Measurements from ENCODE around the gene BCAS4. TPM values are rescaled to one million over a fixed set of nuclear protein-coding genes. Genes with fewer than 3 reads are reported as not detected.
"Not testable (repeated sequence)": the region's sequence is repeated elsewhere in the genome, so short reads cannot be mapped to it uniquely, and the experiment has no call there.

Gene BCAS4
- total RNA-seq, 1 experiment from 2014 or later, result 17.6 TPM

DNA sequence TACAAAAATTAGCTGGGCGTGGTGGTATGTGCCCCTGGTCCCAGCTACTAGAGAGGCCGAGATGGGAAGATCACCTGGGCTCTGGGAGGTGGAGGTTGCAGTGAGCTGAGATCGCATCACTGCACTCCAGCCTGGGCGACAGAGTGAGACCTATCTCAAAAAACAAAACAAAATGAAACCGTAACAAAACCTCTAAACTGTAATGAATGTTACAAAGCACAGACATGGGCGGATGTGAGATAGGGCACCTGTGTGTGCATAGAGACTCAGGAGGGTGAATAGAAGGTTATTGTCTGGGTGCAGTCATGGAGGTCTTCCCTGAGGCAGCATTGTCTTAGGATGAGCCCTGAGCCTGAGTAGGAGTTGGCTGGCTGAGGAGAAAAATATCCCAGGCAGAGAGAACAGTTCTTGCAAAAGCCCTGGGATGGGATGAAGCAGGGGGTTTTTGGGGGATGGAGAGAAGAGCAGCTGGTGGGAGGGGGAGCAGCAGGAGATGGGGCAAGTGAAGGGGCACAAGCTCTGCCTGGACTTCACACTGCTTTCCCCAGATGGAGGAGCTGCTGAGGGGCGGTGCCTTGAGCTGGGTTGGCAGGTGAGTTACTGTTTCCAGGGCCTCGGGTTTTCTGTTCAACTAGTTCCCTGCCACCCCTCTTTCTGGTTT lies 5.2 kb downstream of the BCAS4 start:
- H3K4me3 ChIP-seq (ENCODE audit: insufficient read depth, low read depth, low read length), result no peak overlapping the region
- H3K36me3 ChIP-seq (replicated peaks; ENCODE audit: control insufficient read depth, insufficient read depth, low read length), result no peaks in the 10 kb centered on the region
- peak; percentile 58 for DNase-seq
- no peaks in the 10 kb centered on the region for H3K27me3 ChIP-seq (ENCODE audit: control insufficient read depth, insufficient read depth, low read length)

DNA sequence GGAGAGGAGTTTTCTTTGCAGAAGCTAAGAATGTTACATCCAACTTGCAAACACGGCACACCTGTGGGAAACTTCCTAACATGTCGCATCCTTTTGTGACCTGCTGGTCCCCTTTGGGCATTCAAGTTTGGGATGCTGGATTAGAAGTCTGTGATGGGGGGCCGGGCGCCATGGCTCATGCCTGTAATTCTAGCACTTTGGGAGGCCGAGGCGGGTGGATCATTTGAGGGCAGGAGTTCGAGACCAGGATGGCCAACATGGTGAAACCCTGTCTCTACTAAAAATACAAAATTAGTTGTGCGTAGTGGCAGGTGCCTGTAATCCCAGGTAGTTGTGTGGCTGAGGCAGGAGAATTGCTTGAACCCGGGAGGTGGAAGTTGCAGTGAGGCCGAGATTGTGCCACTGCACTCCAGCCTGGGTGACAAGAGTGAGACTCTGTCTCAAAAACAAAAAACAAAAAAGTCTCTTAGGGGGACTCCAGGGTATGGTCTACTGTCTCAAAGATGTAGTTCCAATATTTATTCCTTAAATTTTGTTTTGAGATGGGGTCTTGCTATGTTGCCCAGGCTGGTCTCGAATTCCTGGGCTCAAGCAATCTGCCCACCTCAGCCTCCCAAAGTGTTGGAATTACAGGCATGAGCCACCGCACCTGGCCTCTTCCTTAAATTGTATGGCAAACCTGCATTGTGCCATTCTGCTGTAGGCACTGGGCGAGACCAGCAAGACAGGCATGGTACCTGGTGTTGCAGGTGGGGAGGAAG lies 6.3 kb downstream of the BCAS4 start:
- not testable (repeated sequence) for DNase-seq; H3K36me3 ChIP-seq (replicated peaks; ENCODE audit: control insufficient read depth, insufficient read depth, low read length); H3K4me3 ChIP-seq (ENCODE audit: insufficient read depth, low read depth, low read length); H3K27me3 ChIP-seq (ENCODE audit: control insufficient read depth, insufficient read depth, low read length)

DNA sequence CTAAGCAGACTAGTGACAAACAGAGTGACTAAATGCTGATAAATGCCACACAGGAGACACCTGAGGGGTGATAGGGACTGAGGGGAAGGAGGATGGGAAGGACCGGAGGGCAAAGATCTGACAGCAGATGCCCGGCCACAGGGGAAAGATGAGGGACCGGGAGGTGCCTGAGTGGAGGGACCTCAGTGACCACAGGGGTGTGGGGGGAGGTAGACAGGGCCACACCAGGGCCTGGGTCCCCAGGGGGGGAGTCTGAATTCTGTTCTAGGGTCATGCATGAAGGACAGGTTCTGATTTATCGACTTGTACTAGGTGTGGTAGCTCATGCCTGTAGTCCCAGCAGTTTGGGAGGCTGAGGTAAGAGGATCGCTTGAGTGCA lies 6.9 kb downstream of the BCAS4 start:
- no peaks in the 10 kb centered on the region for H3K27me3 ChIP-seq (ENCODE audit: control insufficient read depth, insufficient read depth, low read length)

DNA sequence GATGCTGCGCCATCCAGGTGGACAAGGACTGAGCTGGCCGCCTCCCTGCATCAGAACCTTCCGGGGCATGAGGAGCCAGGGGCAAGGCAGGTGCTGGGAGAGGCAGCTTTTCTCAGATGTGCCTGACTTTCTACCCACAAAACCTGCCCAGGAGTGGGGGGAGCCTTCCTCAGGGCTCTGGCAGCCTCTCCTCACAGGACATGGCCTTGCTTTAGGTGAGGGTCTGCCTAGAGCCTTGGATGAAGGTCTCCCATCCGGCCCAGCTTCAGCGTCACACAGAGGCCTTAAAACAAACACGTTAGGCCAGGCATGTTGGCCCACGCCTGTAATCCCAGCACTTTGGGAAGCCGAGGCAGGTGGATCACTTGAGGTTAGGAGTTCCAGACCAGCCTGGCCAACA lies 7.4 kb downstream of the BCAS4 start:
- H3K4me3 ChIP-seq (ENCODE audit: insufficient read depth, low read depth, low read length), result no peak overlapping the region
- no peaks in the 10 kb centered on the region for H3K27me3 ChIP-seq (ENCODE audit: control insufficient read depth, insufficient read depth, low read length)
- peak; percentile 27 for DNase-seq
- no peaks in the 10 kb centered on the region for H3K36me3 ChIP-seq (replicated peaks; ENCODE audit: control insufficient read depth, insufficient read depth, low read length)

More for the DNA sequence above, 6.9 kb downstream of the BCAS4 start:
- DNase-seq, result peak; percentile 21
- H3K4me3 ChIP-seq (ENCODE audit: insufficient read depth, low read depth, low read length), result no peak overlapping the region
- H3K36me3 ChIP-seq (replicated peaks; ENCODE audit: control insufficient read depth, insufficient read depth, low read length), result no peaks in the 10 kb centered on the region

DNA sequence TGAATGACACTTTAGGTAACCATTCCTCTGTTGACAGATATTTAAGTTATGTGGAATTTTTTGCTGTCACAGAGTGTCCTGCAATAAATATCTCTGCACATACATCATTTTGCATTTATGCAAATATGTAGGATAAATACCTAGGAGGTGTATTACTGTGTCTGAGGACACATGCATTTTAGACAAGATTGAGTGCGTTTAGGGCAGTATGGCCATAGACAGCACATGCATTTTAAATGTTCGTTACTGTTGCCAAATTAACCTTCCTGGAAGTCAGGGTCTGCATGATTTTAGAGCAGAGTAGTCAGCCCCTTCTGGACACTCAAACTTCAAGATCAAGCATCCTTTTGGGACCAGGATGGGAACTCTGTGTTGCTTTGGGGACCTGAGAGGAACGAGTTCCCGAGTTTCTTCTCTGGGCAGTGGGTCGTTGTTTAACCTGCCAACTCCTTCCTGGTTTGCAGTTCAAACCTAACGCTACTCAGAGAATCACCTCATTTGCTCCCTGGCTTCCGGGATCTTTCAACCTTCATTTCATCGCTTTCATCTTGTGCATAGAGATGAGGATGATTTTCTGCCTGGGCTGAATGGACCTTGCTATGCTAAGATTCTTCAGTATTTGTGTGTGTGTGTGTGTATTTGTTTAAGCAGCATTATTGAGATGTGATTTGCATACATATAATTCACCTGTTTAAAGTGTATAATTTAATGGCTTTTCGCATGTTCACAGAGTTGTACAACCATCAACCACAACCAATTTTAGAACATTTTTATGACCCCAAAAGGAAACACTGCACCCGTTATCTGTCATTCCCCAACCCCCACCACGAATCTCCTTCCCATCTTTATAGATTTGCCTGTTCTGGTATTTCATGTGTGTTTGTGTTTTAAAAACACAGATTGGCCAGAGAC lies 9.8 kb downstream of the BCAS4 start:
- Histone ChIP-seq H3K36me3 (replicated peaks; ENCODE audit: control insufficient read depth, insufficient read depth, low read length) (no peaks in the 10 kb centered on the region), H3K4me3 (ENCODE audit: insufficient read depth, low read depth, low read length) (no peak overlapping the region), H3K27me3 (ENCODE audit: control insufficient read depth, insufficient read depth, low read length) (no peaks in the 10 kb centered on the region)
- peak; percentile 30 for DNase-seq

DNA sequence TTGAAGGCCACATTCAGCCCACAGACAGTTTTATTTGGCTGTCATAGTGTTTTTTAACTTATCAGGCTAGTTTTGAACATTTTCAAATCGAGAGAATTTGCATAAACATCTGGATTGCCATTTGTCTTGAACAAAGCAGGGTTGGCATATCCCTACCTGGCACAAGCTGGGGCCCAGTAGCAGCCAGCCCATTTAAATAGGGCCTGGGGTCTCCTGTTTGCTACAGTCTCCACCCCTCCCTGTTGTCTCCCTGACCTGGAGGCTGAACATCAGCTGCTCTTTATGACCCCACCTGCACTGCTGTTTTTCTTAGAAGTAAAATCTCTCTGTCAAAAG lies 10.5 kb downstream of the BCAS4 start:
- H3K4me3 ChIP-seq (ENCODE audit: insufficient read depth, low read depth, low read length), result no peak overlapping the region
- H3K27me3 ChIP-seq (ENCODE audit: control insufficient read depth, insufficient read depth, low read length), result no peaks in the 10 kb centered on the region
- no peaks in the 10 kb centered on the region for H3K36me3 ChIP-seq (replicated peaks; ENCODE audit: control insufficient read depth, insufficient read depth, low read length)
- peak; percentile 5 for DNase-seq

DNA sequence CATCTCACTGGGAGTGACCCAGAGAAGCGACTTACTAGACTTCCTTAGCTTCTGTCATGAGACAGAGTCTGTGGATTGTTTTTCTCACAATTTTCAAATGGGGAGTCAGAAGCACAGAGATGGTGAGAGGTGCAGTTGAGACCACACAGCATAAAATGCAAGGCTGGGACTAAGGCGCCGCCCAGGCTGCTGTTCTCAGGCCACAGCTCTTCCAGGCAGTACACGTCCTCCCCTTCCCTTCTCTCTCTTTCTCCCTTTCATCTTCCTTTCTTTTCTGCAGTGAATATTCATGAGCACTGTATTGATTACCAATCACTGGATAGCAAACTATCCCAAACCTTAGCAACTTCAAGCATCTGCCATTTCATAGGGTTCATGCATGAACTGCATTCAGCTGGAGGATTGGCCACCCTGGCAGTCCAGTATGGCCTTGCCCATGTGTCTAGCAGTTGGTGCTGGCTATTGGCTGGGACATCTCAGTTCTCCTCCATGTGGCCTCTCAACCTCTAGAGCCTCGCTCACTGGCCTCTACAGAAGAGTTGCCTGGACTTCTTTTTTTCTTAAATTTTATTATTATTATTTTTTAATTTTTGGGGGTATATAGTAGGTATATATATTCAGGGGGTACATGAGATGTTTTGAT lies 11.4 kb downstream of the BCAS4 start:
- Histone ChIP-seq H3K4me3 (ENCODE audit: insufficient read depth, low read depth, low read length) (no peak overlapping the region), H3K36me3 (replicated peaks; ENCODE audit: control insufficient read depth, insufficient read depth, low read length) (no peaks in the 10 kb centered on the region), H3K27me3 (ENCODE audit: control insufficient read depth, insufficient read depth, low read length) (no peaks in the 10 kb centered on the region)
- peak; percentile 4 for DNase-seq

DNA sequence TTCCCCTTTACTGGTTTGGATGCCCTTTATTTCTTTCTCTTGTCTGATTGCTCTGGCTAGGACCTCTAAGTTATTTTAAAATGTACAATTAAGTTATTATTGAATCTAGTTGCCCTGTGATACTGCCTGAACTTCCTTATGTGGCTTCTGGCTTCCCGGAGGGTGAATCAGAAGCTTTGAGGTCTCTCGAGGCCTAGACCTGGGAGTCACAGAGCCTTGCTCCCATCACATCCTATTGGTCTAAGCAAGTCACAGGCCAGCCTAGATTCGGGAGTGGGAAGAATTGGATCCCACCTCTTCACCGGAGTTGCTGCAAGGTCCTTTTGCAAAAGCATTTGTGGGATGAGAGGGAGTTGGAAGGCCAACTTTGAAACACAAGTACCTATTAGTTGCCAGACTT lies 15.2 kb downstream of the BCAS4 start:
- H3K4me3 ChIP-seq (ENCODE audit: insufficient read depth, low read depth, low read length), result no peak overlapping the region
- no peaks in the 10 kb centered on the region for H3K27me3 ChIP-seq (ENCODE audit: control insufficient read depth, insufficient read depth, low read length)
- H3K36me3 ChIP-seq (replicated peaks; ENCODE audit: control insufficient read depth, insufficient read depth, low read length), result no peaks in the 10 kb centered on the region
- no peak for DNase-seq

DNA sequence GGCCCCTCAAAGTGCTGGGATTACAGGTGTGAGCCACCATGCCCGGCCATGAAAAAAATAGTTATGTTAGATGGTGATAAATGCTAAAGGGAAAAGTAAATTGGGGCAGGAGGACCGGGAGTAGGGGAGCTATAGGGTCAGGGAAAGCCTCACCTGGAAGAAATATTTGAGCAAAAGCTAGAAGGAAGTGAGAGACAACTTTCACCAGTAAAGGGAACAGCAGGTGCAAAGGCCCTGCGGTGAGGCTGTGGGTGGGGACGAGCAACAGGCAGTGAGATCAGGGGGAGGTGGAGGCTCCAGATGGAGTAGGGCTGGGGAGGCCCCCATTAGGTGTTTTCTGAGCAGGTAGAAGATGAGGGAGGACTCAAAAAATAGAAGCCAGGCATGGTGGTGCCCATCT lies 16.0 kb downstream of the BCAS4 start:
- DNase-seq, result no peak
- Histone ChIP-seq H3K36me3 (replicated peaks; ENCODE audit: control insufficient read depth, insufficient read depth, low read length) (no peaks in the 10 kb centered on the region), H3K4me3 (ENCODE audit: insufficient read depth, low read depth, low read length) (no peak overlapping the region), H3K27me3 (ENCODE audit: control insufficient read depth, insufficient read depth, low read length) (no peaks in the 10 kb centered on the region)

DNA sequence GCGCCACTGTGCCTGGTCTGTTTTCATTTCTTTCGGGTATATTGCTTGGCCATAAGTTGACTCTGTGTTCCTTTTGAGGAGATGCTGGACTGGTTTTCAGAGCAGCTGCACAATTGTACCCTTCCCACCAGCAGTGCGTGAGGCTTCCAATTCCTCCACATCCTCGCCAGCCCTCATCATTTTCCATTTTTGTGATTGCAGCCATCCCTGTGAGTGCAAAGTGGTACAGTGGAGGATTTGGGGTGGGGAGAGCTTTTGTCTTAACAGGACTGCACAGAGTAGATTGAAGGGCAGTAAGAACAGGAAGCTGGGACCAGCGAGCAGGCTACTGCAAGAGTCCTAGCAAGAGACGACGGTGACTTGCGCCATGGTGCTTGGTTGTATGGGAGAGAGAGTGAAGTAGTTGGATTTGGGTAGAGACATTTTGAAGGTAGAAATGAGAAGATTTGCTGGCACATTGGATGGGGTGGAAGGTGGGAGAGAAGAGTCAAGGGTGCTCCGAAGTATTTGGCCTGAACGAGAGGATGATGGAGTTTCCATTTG lies 18.3 kb downstream of the BCAS4 start:
- no peak overlapping the region for H3K4me3 ChIP-seq (ENCODE audit: insufficient read depth, low read depth, low read length)
- no peaks in the 10 kb centered on the region for H3K27me3 ChIP-seq (ENCODE audit: control insufficient read depth, insufficient read depth, low read length)
- H3K36me3 ChIP-seq (replicated peaks; ENCODE audit: control insufficient read depth, insufficient read depth, low read length), result no peaks in the 10 kb centered on the region
- no peak for DNase-seq

DNA sequence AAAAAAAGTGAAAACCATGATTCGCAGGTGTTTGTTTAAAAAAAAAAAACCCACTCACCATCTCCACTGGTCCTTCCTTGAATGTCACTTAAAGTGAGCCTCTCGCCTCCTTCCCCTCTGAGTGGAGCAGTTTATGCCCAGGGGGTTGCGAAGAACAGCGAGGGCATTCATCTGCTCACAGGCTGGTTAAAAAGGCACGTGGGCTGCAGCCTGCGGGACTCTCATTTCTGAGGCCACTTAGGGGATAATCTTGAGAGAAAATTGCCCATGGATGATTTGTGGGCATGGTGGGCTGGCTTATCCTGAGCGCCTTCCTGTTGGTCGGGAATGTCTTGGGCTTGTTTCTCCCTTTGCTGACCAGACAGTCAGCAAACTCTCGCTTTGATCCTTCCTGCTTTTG lies 18.9 kb downstream of the BCAS4 start:
- no peak for DNase-seq
- Histone ChIP-seq H3K27me3 (ENCODE audit: control insufficient read depth, insufficient read depth, low read length) (no peaks in the 10 kb centered on the region), H3K4me3 (ENCODE audit: insufficient read depth, low read depth, low read length) (no peak overlapping the region), H3K36me3 (replicated peaks; ENCODE audit: control insufficient read depth, insufficient read depth, low read length) (no peaks in the 10 kb centered on the region)

DNA sequence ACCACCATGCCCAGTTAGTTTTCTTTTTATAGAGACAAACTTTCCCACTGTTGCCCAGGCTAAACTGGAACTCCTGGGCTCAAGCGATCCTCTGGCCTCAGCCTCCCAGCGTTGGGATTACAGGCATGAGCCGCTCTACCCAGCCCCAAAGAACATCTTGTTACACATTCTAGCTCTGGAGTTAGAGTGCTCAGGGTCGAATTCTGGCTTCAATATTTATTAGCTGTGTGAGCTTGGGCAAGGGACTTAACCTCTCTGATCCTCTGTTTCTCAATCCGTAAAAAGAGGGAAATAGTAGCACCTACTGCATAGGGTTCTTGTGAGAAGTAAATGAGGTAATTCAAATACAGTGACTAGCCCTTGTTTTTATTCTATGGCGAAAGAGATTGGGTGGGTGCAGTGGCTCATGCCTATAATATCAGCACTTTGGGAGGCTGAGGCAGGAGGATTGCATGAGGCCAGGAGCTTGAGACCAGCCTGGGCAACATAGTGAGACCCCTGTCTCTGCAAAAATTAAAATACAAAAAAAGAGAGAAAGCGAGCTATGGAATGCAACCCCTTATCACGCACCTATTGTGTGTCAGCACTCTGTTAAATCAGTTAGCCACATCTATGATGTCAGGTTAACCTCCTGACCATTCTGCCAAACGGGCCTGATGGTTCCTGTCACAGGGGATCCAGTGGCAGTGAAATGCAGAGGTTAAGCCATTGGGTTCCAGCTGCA lies 19.7 kb downstream of the BCAS4 start:
- Histone ChIP-seq H3K36me3 (replicated peaks; ENCODE audit: control insufficient read depth, insufficient read depth, low read length) (no peaks in the 10 kb centered on the region), H3K4me3 (ENCODE audit: insufficient read depth, low read depth, low read length) (no peak overlapping the region), H3K27me3 (ENCODE audit: control insufficient read depth, insufficient read depth, low read length) (no peaks in the 10 kb centered on the region)
- DNase-seq, result no peak

DNA sequence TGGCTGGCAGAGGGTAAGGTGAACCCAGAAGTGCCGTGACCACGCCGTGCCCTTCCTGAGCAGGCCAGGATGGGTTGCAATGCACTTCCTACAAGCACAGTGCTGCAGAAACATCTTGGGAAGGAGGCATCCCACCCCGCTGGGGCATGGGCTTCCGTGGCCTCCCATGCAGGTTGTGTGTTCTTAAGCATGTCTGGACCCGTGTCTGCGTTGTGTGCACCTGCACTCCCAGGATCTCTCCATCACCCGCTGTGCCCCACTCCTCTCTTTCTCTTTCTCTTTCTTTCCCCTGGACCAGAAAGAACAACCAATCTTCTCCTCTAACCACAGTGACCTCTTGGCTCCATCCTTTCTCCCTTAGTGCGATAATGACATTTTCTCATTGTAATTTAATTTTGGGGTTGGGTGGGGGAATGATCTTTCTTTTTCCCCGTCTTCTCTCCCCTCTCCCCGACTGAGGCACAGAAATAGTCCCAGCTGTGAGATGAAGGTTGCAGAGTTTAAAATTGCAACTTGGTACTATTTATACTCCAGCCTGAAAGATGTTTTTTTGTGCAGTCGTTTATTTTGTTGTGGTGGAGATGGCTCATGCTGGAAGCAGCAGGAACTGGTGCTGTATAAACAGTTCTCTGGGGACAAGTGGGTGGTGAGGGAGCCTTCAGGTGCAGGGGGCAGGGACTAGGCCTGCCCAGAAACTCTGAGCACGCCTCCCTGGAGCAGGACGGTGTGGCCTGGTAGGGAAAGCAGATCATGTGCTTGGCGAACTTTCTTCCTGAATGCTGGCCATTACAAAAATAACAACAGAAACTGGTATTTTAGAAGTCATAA lies 20.5 kb downstream of the BCAS4 start:
- Histone ChIP-seq H3K27me3 (ENCODE audit: control insufficient read depth, insufficient read depth, low read length) (no peaks in the 10 kb centered on the region), H3K36me3 (replicated peaks; ENCODE audit: control insufficient read depth, insufficient read depth, low read length) (no peaks in the 10 kb centered on the region), H3K4me3 (ENCODE audit: insufficient read depth, low read depth, low read length) (no peak overlapping the region)
- DNase-seq, result no peak
